GM21381 (cell line): ENCODE results near the gene THSD4.

Experiments
- ATAC-seq: cut with Tn5 transposase; IDR thresholded peaks from one replicate; pipeline ENCODE4 v1.9.1; 2021; ENCODE audit warnings: mild to moderate bottlenecking, moderate library complexity; ENCODE audit not compliant: unreplicated experiment

The THSD4 gene

GRCh38 chr15:71599418-71600151, 484.3 kb downstream of the THSD4 start:
- ATAC-seq, result no peak

- no peak for ATAC-seq
Observed at GRCh38 chr15:71600237-71600636, 485.0 kb downstream of the THSD4 start.

- no peak for ATAC-seq
Observed at GRCh38 chr15:71601038-71601834, 486.0 kb downstream of the THSD4 start.

GRCh38 chr15:71603379-71603778, 488.1 kb downstream of the THSD4 start:
- no peak for ATAC-seq

GRCh38 chr15:71607383-71607782, 492.1 kb downstream of the THSD4 start:
- no peak for ATAC-seq

- ATAC-seq, result no peak
Observed at GRCh38 chr15:71610728-71611552, 495.7 kb downstream of the THSD4 start.

- no peak for ATAC-seq
Observed at GRCh38 chr15:71611553-71612396, 496.5 kb downstream of the THSD4 start.

GRCh38 chr15:71612397-71612722, 497.1 kb downstream of the THSD4 start:
- no peak for ATAC-seq

- ATAC-seq, result no peak
Observed at GRCh38 chr15:71612869-71613268, 497.6 kb downstream of the THSD4 start.

- ATAC-seq, result no peak
Observed at GRCh38 chr15:71623111-71623510, 507.8 kb downstream of the THSD4 start.

GRCh38 chr15:71626596-71627088, 511.4 kb downstream of the THSD4 start:
- no peak for ATAC-seq

- ATAC-seq, result no peak
Observed at GRCh38 chr15:71627188-71627587, 511.9 kb downstream of the THSD4 start.

GRCh38 chr15:71627604-71628003, 512.3 kb downstream of the THSD4 start:
- ATAC-seq, result no peak

- no peak for ATAC-seq
Observed at GRCh38 chr15:71628988-71629770, 513.9 kb downstream of the THSD4 start.

GRCh38 chr15:71629781-71630474, 514.7 kb downstream of the THSD4 start:
- no peak for ATAC-seq

GRCh38 chr15:71630475-71630809, 515.2 kb downstream of the THSD4 start:
- ATAC-seq, result no peak

- ATAC-seq, result no peak
Observed at GRCh38 chr15:71632576-71633195, 517.4 kb downstream of the THSD4 start.

- no peak for ATAC-seq
Observed at GRCh38 chr15:71634820-71635560, 519.7 kb downstream of the THSD4 start.
